Fibroblast of lung (primary cell): Measurements from ENCODE around the gene ALOX5.

Source experiments
- CTCF ChIP-seq, 2 donors: IDR thresholded peaks in 1 of 2; conservative IDR thresholded peaks in 1 of 2; 1 replicate in 1 of 2; 2 replicates in 1 of 2; pipeline ENCODE4 v1.5.1; 2011 to 2012; ENCODE audit warnings: low read length in 2 of 2, control low read depth in 1 of 2, inconsistent platforms in 1 of 2, low read depth in 1 of 2, mild to moderate bottlenecking in 1 of 2
- EZH2 ChIP-seq: IDR thresholded peaks from 2 replicates; pipeline ENCODE4 v1.5.1; 2012; ENCODE audit warnings: low read length, control low read depth, mild to moderate bottlenecking; ENCODE audit errors: missing control alignments

- TF ChIP-seq EZH2 (no peak), CTCF (conservative IDR thresholded peaks at IDR 0.05 in 1 of 2, IDR thresholded peaks at IDR 0.05 in 1 of 2; ENCODE audit: low read depth in 1 of 2, low read length in 2 of 2) (no peak)
Measured at GRCh38 chr10:45377858-45378257, 3.8 kb downstream of the ALOX5 start.
